Natural killer cell (primary cell): ENCODE measurements around the gene LELP1. TPM values are rescaled to one million over a fixed set of nuclear protein-coding genes. Genes with fewer than 3 reads are reported as not detected.

Source experiments
- ATAC-seq, 3 donors: fragments of 150-1000 bp in 2 of 3; fragments of 200-7000 bp in 1 of 3; cut with Tn5 transposase; 1 replicate in 1 of 3; 2 replicates in 2 of 3; pipeline ENCODE4 v1.10.0; 2021; ENCODE audit warnings: mild to moderate bottlenecking in 2 of 3, moderate library complexity in 2 of 3
- DNase-seq, 2 donors: peaks; one replicate each; pipeline versions ENCODE4 v3.0.0 to v3.0.0-alpha.2; 2013 to 2021; ENCODE audit warnings: mixed read lengths in 1 of 2
- H3K27ac ChIP-seq: one replicate; pipeline ENCODE4 v1.5.1; 2013; ENCODE audit warnings: mild to moderate bottlenecking, low read length
- H3K27me3 ChIP-seq: one replicate; pipeline ENCODE4 v1.6.1; 2013; ENCODE audit warnings: low read length; ENCODE audit not compliant: control insufficient read depth, insufficient read depth
- H3K36me3 ChIP-seq: one replicate; pipeline ENCODE4 v1.6.1; 2013; ENCODE audit warnings: low read length; ENCODE audit not compliant: control insufficient read depth, insufficient read depth
- H3K4me1 ChIP-seq: one replicate; pipeline ENCODE4 v1.6.1; 2013; ENCODE audit warnings: low read length; ENCODE audit not compliant: control insufficient read depth, insufficient read depth
- H3K4me3 ChIP-seq: one replicate; pipeline ENCODE4 v1.5.1; 2013; ENCODE audit warnings: low read length
- H3K9me3 ChIP-seq: one replicate; pipeline ENCODE4 v1.6.1; 2013; ENCODE audit warnings: low read length; ENCODE audit not compliant: control insufficient read depth, insufficient read depth
- H3K27ac Mint-ChIP-seq, 2 donors: one replicate each; pipeline ENCODE4 v1.8.0; 2022; ENCODE audit warnings: mild to moderate bottlenecking in 2 of 2, mixed read lengths in 2 of 2, moderate library complexity in 1 of 2
- H3K27me3 Mint-ChIP-seq, 2 donors: one replicate each; pipeline ENCODE4 v1.8.0; 2022; ENCODE audit warnings: low read depth in 2 of 2, mixed read lengths in 2 of 2
- H3K36me3 Mint-ChIP-seq: one replicate; pipeline ENCODE4 v1.8.0; 2022; ENCODE audit warnings: mixed read lengths
- H3K4me1 Mint-ChIP-seq, 2 donors: one replicate each; pipeline ENCODE4 v1.8.0; 2022; ENCODE audit warnings: mixed read lengths in 2 of 2
- H3K4me3 Mint-ChIP-seq: one replicate; pipeline ENCODE4 v1.8.0; 2022; ENCODE audit warnings: mild to moderate bottlenecking, moderate library complexity, mixed read lengths
- H3K9me3 Mint-ChIP-seq, 2 donors: one replicate each; pipeline ENCODE4 v1.8.0; 2022; ENCODE audit warnings: mixed read lengths in 2 of 2
- CTCF ChIP-seq: fragments of 200-600 bp; IDR thresholded peaks from one replicate; pipeline ENCODE4 v1.8.0; 2022; ENCODE audit warnings: antibody characterized with exemption
- WGBS: methylation state at CpG from one replicate; pipeline ENCODE4 v1.1.7; 2013; ENCODE audit warnings: missing lambda C conversion rate; ENCODE audit not compliant: insufficient coverage; 5-methylcytosine and 5-hydroxymethylcytosine counted together
- intact Hi-C: fragments of 100-400 bp; cut with micrococcal nuclease; formaldehyde crosslinking; loops from one replicate; pipeline ENCODE4 v1.14.2; 2022
- total RNA-seq, 4 donors: library from RNA; stranded (reverse); fragments of 120-200 nt in 1 of 4; gene quantifications; one replicate each; pipeline versions ENCODE4 v1.2.3 to v1.2.4, GENCODE V29; 2013 to 2022

Gene LELP1
- total RNA-seq, 3 donors from 2014 or later (not counting 1 experiment from before 2014, with no cell fraction given), result not detected

DNA sequence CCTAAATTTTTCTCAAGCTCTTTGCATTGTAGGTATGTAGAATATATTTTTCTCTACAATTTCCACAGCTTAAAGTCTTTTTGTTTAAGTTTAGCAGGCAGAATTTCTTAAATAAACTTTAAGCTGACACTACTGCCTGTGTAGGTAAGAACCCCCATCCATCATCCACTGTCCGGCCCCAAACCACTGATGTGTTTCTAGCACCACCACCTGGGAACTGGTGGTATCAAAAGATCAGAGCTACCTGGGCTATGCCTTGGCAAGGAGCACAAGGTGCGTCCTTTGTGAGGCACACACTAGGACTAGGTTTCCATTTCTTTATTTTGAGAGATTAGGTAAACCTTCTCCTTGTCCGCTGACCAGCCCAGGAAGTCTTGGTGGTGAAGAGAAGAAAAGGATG, 10.5 kb upstream of the LELP1 start:
- Histone ChIP-seq H3K27me3 (peaks cover 4% of the 10 kb centered on the region), H3K4me1 (no peaks in the 10 kb centered on the region), H3K36me3 (no peaks in the 10 kb centered on the region), H3K4me3 (no peak overlapping the region), H3K9me3 (no peaks in the 10 kb centered on the region), H3K27ac (no peak overlapping the region)
- Mint-ChIP-seq H3K36me3 (no peaks in the 10 kb centered on the region), H3K9me3 (no peaks in the 10 kb centered on the region), H3K27ac (no peak overlapping the region), H3K4me1 (no peaks in the 10 kb centered on the region), H3K4me3 (no peak overlapping the region), H3K27me3 (peaks cover 24 to 73% of the 10 kb centered on the region in 2 donors)
- intact Hi-C loops, result no loop called here
- DNase-seq (no peak), ATAC-seq (no peak)
- no peak for TF ChIP-seq CTCF
- 48% methylated on average over 2 of the region's 3 CpGs for WGBS

- no peak overlapping the region for H3K27ac Mint-ChIP-seq
- H3K4me1 Mint-ChIP-seq, result no peaks in the 10 kb centered on the region
- H3K4me3 ChIP-seq, result no peak overlapping the region
- no peak overlapping the region for H3K4me3 Mint-ChIP-seq
- ATAC-seq (no peak), DNase-seq (no peak)
- H3K9me3 ChIP-seq, result no peaks in the 10 kb centered on the region
- peaks cover 4% of the 10 kb centered on the region for H3K27me3 ChIP-seq
- H3K36me3 ChIP-seq, result no peaks in the 10 kb centered on the region
- H3K36me3 Mint-ChIP-seq, result no peaks in the 10 kb centered on the region
- no peaks in the 10 kb centered on the region for H3K4me1 ChIP-seq
- H3K27me3 Mint-ChIP-seq, result peaks cover 36 to 82% of the 10 kb centered on the region in 2 donors
- intact Hi-C loops, result no loop called here
- TF ChIP-seq CTCF, result no peak
- WGBS, result 71% methylated on average over 3 of the region's 3 CpGs
- no peak overlapping the region for H3K27ac ChIP-seq
- H3K9me3 Mint-ChIP-seq, result no peaks in the 10 kb centered on the region
These were observed 8.7 kb upstream of the LELP1 start for GRCh38 chr1:153194331-153195050.

- Mint-ChIP-seq H3K9me3 (no peaks in the 10 kb centered on the region), H3K4me1 (no peaks in the 10 kb centered on the region), H3K27me3 (peaks cover 42 to 83% of the 10 kb centered on the region in 2 donors), H3K36me3 (no peaks in the 10 kb centered on the region), H3K4me3 (no peak overlapping the region), H3K27ac (no peak overlapping the region)
- H3K9me3 ChIP-seq, result no peaks in the 10 kb centered on the region
- H3K27me3 ChIP-seq, result peaks cover 2% of the 10 kb centered on the region
- H3K27ac ChIP-seq, result no peak overlapping the region
- no peak overlapping the region for H3K4me3 ChIP-seq
- DNase-seq (no peak), ATAC-seq (no peak)
- no peak for TF ChIP-seq CTCF
- no peaks in the 10 kb centered on the region for H3K36me3 ChIP-seq
- intact Hi-C loops, result no loop called here
- 92% methylated on average over 3 of the region's 4 CpGs for WGBS
- H3K4me1 ChIP-seq, result no peaks in the 10 kb centered on the region
These were observed 8.0 kb upstream of the LELP1 start for GRCh38 chr1:153195216-153195615.

DNA sequence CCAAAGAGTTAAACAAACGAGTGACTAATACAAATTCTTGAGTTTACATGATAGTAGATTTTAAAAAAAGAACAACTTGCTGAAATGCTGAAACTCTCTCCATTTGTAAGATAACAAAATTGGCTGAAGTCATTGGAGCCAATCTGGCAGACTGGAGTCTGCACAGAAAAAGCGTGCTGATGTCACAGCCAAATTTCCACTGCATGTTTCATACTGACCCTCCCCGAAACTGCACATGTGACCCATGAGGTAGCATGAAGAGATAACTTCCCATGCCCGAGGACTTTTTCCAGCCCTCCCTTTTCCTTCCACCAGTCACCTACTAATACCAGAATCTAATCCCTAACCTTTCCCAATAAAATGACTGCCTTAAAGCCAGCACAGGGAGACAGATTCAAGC, 1.2 kb upstream of the LELP1 start:
- ATAC-seq, result no peak
- no peaks in the 10 kb centered on the region for H3K4me1 Mint-ChIP-seq
- no peak overlapping the region for H3K4me3 Mint-ChIP-seq
- Histone ChIP-seq H3K27me3 (no peaks in the 10 kb centered on the region), H3K4me3 (no peak overlapping the region), H3K36me3 (no peaks in the 10 kb centered on the region), H3K27ac (no peak overlapping the region), H3K4me1 (no peaks in the 10 kb centered on the region), H3K9me3 (no peaks in the 10 kb centered on the region)
- DNase-seq, result no peak
- no peak for TF ChIP-seq CTCF
- no peak overlapping the region for H3K27ac Mint-ChIP-seq
- peaks cover 21 to 48% of the 10 kb centered on the region in 2 donors for H3K27me3 Mint-ChIP-seq
- H3K9me3 Mint-ChIP-seq, result no peaks in the 10 kb centered on the region
- 83% methylated on average over 4 of the region's 4 CpGs for WGBS
- intact Hi-C loops, result no loop called here
- H3K36me3 Mint-ChIP-seq, result no peaks in the 10 kb centered on the region
